Gastroesophageal sphincter (tissue), 3 donors: ENCODE data around the gene HSP90AB1.

ENCODE experiments used
- CTCF ChIP-seq, 4 experiments: fragments of 200-600 bp in 2 of 4; fragments of 450-650 bp in 2 of 4; sonication (generic) in 1 of 4; IDR thresholded peaks; one replicate each; pipeline ENCODE4 v1.5.1; 2017 to 2019; ENCODE audit warnings: antibody characterized with exemption in 4 of 4, mild to moderate bottlenecking in 2 of 4, moderate library complexity in 2 of 4
- POLR2A ChIP-seq, 2 donors: fragments of 450-650 bp; IDR thresholded peaks; one replicate each; pipeline ENCODE4 v1.6.1; 2017; ENCODE audit warnings: antibody characterized with exemption in 2 of 2, mild to moderate bottlenecking in 2 of 2, moderate library complexity in 1 of 2

- no peak for TF ChIP-seq CTCF (IDR thresholded peaks at IDR 0.05)
- TF ChIP-seq POLR2A (IDR thresholded peaks at IDR 0.05): no peak
Observed at GRCh38 chr6:44228433-44228832, 18.5 kb upstream of the HSP90AB1 start.
